Nephron progenitor cell (in vitro differentiated cells): Measurements from ENCODE around the gene MYEF2.

Experiments used
- DNase-seq: peaks from one replicate; pipeline ENCODE4 v3.0.0; 2021
- H3K27ac Mint-ChIP-seq: 2 replicates; pipeline ENCODE4 v1.8.0; 2021; ENCODE audit warnings: mild to moderate bottlenecking, moderate library complexity, mixed read lengths
- H3K27me3 Mint-ChIP-seq: 2 replicates; pipeline ENCODE4 v1.8.0; 2021; ENCODE audit warnings: mild to moderate bottlenecking, low read depth, mixed read lengths; ENCODE audit not compliant: poor library complexity
- H3K36me3 Mint-ChIP-seq: 2 replicates; pipeline ENCODE4 v1.8.0; 2021; ENCODE audit warnings: low read depth, mixed read lengths
- H3K4me1 Mint-ChIP-seq: 2 replicates; pipeline ENCODE4 v1.8.0; 2021; ENCODE audit warnings: mixed read lengths
- H3K4me3 Mint-ChIP-seq: 2 replicates; pipeline ENCODE4 v1.8.0; 2021; ENCODE audit warnings: mild to moderate bottlenecking, moderate library complexity, mixed read lengths
- H3K9me3 Mint-ChIP-seq: 2 replicates; pipeline ENCODE4 v1.8.0; 2021; ENCODE audit warnings: mild to moderate bottlenecking, moderate library complexity, mixed read lengths
- TF ChIP-seq, protein P1 (sequence below): fragments of 200-600 bp; sonication (generic); IDR thresholded peaks from 2 replicates; pipeline ENCODE4 v1.5.0; 2021; ENCODE audit warnings: antibody characterized with exemption

Gene MYEF2

DNA sequence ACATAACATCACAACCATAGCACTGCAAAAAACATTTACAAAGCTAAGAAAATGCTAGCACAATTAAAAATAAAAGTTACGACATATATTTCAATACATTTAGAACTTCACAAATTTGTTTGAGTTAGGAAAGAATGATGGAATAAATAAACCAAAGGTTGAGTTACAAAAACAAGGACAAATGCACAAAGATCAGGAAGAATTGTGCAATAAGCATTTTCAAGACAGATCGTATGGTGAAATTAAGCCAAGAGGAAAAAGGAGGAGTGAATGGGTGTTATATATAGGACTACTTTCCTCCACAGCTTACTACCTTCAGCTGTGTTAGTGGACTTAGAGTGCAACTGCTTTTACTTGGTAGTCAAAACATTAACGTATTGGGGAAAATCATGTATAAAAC is 7.4 kb upstream of the MYEF2 start:
- Mint-ChIP-seq H3K4me3 (no peak overlapping the region), H3K27ac (no peak overlapping the region), H3K9me3 (no peaks in the 10 kb centered on the region), H3K36me3 (no peaks in the 10 kb centered on the region), H3K4me1 (no peaks in the 10 kb centered on the region), H3K27me3 (peaks cover 14% of the 10 kb centered on the region)
- TF ChIP-seq, protein P1, sequence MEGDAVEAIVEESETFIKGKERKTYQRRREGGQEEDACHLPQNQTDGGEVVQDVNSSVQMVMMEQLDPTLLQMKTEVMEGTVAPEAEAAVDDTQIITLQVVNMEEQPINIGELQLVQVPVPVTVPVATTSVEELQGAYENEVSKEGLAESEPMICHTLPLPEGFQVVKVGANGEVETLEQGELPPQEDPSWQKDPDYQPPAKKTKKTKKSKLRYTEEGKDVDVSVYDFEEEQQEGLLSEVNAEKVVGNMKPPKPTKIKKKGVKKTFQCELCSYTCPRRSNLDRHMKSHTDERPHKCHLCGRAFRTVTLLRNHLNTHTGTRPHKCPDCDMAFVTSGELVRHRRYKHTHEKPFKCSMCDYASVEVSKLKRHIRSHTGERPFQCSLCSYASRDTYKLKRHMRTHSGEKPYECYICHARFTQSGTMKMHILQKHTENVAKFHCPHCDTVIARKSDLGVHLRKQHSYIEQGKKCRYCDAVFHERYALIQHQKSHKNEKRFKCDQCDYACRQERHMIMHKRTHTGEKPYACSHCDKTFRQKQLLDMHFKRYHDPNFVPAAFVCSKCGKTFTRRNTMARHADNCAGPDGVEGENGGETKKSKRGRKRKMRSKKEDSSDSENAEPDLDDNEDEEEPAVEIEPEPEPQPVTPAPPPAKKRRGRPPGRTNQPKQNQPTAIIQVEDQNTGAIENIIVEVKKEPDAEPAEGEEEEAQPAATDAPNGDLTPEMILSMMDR, result no peak
- DNase-seq, result no peak

DNA sequence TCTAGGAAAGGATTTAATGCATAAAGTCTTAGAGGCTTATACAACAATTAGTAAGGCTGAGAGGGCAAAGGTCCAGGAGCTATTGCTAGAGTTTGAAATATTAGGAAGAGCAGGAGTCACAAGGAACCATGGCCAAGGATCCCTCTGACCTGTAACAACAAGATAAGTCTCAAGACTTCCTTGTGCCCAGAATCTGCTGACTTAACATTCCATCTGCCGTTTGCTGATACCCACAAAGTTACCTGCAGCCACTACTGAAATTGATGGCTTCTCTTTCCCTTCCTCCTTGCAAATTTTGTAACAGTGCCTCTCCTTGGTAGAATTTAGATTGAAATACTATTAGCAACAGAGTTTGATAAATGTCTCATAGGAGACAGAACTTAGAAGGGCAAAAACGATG is 4.7 kb upstream of the MYEF2 start:
- Mint-ChIP-seq H3K4me1 (no peaks in the 10 kb centered on the region), H3K9me3 (no peaks in the 10 kb centered on the region), H3K36me3 (no peaks in the 10 kb centered on the region), H3K27ac (no peak overlapping the region), H3K4me3 (no peak overlapping the region), H3K27me3 (peaks cover 10% of the 10 kb centered on the region)
- TF ChIP-seq, protein P1, result no peak
- no peak for DNase-seq

DNA sequence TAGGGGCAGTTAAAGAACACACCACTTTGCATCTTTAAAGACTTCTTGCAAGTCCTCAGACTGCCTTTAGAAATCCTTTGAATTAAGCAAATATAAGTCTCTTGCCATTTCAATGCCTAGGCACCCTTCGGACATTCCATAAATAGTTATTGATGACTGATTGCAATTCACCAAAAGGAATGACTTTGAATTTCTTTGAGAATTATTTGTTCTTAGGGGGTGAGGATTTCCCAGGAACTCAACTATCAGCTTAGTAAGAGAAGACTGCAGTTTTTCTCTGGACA is 495 bp upstream of the MYEF2 start:
- TF ChIP-seq, protein P1, result no peak
- no peak overlapping the region for H3K27ac Mint-ChIP-seq
- no peak for DNase-seq
- peaks cover 6% of the 10 kb centered on the region for H3K27me3 Mint-ChIP-seq
- H3K4me1 Mint-ChIP-seq, result peaks cover 25% of the 10 kb centered on the region
- H3K36me3 Mint-ChIP-seq, result peaks cover 17% of the 10 kb centered on the region
- H3K4me3 Mint-ChIP-seq, result peak overlapping the region; percentile 72
- peaks cover 17% of the 10 kb centered on the region for H3K9me3 Mint-ChIP-seq

DNA sequence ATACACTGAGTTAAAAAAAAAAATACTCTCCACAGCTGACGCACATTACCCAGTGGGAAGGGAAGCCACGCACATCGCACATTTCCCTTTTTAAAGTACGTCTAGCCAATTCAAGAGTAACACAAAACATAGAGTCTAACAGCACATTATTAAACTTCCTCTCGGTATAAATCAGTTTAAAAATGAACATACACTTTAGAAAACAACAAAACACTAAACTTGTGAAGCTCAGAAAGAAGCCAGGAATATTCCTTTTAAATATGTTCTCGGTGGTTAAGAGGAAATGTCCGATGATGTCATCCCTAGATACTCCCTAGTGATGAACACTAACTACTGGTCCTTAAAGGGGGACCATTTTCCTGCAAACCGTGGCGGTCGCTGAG is 721 bp downstream of the MYEF2 start:
- Mint-ChIP-seq H3K27me3 (peaks cover 6% of the 10 kb centered on the region), H3K36me3 (peaks cover 30% of the 10 kb centered on the region), H3K4me1 (peaks cover 25% of the 10 kb centered on the region), H3K4me3 (peak overlapping the region; percentile 95), H3K9me3 (peaks cover 29% of the 10 kb centered on the region), H3K27ac (peak overlapping the region; percentile 93)
- TF ChIP-seq, protein P1, result no peak
- no peak for DNase-seq

DNA sequence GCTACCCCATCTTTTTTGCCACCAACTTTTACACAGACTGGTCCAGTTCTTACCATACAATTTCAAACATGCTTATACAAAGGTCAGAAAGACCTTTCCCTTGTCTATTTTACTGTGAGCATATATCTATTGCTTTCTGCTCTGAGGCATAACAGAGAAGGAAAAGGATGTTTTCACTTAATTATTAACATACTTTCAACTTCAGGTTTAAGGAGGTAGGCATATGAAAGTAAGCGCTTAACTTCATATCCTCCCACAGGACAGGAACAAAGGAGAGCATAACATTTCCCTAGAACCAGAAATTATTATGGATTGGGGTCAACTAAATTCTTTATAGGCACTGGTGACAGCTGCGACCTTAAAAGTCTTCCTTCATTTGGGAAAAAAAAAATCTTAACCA is 1.1 kb downstream of the MYEF2 start:
- Mint-ChIP-seq H3K9me3 (peaks cover 33% of the 10 kb centered on the region), H3K36me3 (peaks cover 34% of the 10 kb centered on the region), H3K4me1 (peaks cover 26% of the 10 kb centered on the region), H3K27me3 (peaks cover 3% of the 10 kb centered on the region), H3K4me3 (peak overlapping the region; percentile 95), H3K27ac (no peak overlapping the region)
- TF ChIP-seq, protein P1, result no peak
- DNase-seq, result no peak

DNA sequence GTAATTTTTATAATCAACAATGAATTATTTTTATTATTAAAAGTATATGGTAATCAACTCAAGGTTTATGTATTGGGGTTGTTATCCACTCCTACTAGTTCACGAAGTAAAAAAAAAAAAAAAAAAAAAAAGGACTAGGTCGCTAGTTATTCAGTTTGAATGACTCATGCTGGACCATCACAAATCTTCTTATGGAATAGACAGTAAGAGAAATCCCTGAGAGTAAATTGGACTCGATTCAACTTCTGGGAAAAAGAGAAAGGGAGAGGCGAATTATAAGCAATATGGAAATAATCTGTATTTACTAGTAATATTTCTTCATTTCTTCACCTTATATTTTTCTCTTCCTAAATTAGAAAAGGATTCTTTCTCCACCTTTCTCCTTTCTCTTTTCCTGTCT is 2.0 kb downstream of the MYEF2 start:
- no peak for DNase-seq
- peaks cover 40% of the 10 kb centered on the region for H3K36me3 Mint-ChIP-seq
- H3K27me3 Mint-ChIP-seq, result peaks cover 1% of the 10 kb centered on the region
- peaks cover 40% of the 10 kb centered on the region for H3K9me3 Mint-ChIP-seq
- H3K4me1 Mint-ChIP-seq, result peaks cover 33% of the 10 kb centered on the region
- H3K27ac Mint-ChIP-seq, result no peak overlapping the region
- TF ChIP-seq, protein P1, result no peak
- peak overlapping the region; percentile 95 for H3K4me3 Mint-ChIP-seq
